PC-9 (cell line): Measurements from ENCODE around the gene CARS2.

Experiments used
- CTCF ChIP-seq: fragments of 200-600 bp; sonication (generic); conservative IDR thresholded peaks from 2 replicates; pipeline ENCODE4 v1.6.1; 2017; ENCODE audit warnings: mixed run types, antibody characterized with exemption, mild to moderate bottlenecking, moderate library complexity
- EZH2 ChIP-seq: fragments of 200-600 bp; sonication (generic); IDR thresholded peaks from 2 replicates; pipeline ENCODE4 v1.8.0; 2017; ENCODE audit warnings: antibody characterized with exemption, low read depth

GRCh38 chr13:110626521-110626920 lies 79.4 kb downstream of the CARS2 start:
- no peak for TF ChIP-seq CTCF
- TF ChIP-seq EZH2, result no peak
